SK-N-SH treated with all-trans-retinoic acid at 6 μM for 48 hours (cell line): ENCODE data around the gene DDX24.
"Not testable (repeated sequence)": the region's sequence is repeated elsewhere in the genome, so short reads cannot be mapped to it uniquely, and the experiment has no call there.

Experiments
- ARNTL ChIP-seq: fragments of 450-650 bp; formaldehyde crosslinking; IDR thresholded peaks from 2 replicates; pipeline ENCODE4 v1.5.0; 2020; ENCODE audit warnings: low read depth, mild to moderate bottlenecking, moderate library complexity, borderline replicate concordance
- GLIS3 ChIP-seq: fragments of 250-450 bp; sonication (Bioruptor Pico); IDR thresholded peaks from 2 replicates; pipeline ENCODE4 v1.5.0; 2020; ENCODE audit warnings: mild to moderate bottlenecking, moderate library complexity
- ISL1 ChIP-seq: fragments of 250-450 bp; sonication (Bioruptor Pico); IDR thresholded peaks from 2 replicates; pipeline ENCODE4 v2.1.2; 2022; ENCODE audit warnings: mild to moderate bottlenecking, moderate library complexity
- OSR1 ChIP-seq: fragments of 250-450 bp; sonication (Bioruptor Pico); IDR thresholded peaks from 2 replicates; pipeline ENCODE4 v1.8.0; 2022; ENCODE audit warnings: moderate library complexity, mild to moderate bottlenecking, inconsistent platforms
- RARB ChIP-seq: fragments of 250-450 bp; sonication (Bioruptor Pico); IDR thresholded peaks from 2 replicates; pipeline ENCODE4 v1.8.0; 2021; ENCODE audit warnings: mild to moderate bottlenecking, moderate library complexity
- TCF4 ChIP-seq: fragments of 250-450 bp; sonication (Bioruptor Pico); IDR thresholded peaks from 2 replicates; pipeline ENCODE4 v1.8.0; 2021; ENCODE audit warnings: mild to moderate bottlenecking, moderate library complexity, borderline replicate concordance
- ZC3H10 ChIP-seq: fragments of 250-450 bp; sonication (Bioruptor Pico); IDR thresholded peaks from 2 replicates; pipeline ENCODE4 v1.5.1; 2021; ENCODE audit warnings: mild to moderate bottlenecking, moderate library complexity
- ZFP3 ChIP-seq: fragments of 250-450 bp; sonication (Bioruptor Pico); IDR thresholded peaks from 2 replicates; pipeline ENCODE4 v1.5.0; 2020; ENCODE audit warnings: mild to moderate bottlenecking, moderate library complexity
- ZNF70 ChIP-seq: fragments of 450-650 bp; formaldehyde crosslinking; IDR thresholded peaks from 2 replicates; pipeline ENCODE4 v1.5.0; 2020; ENCODE audit warnings: mild to moderate bottlenecking, moderate library complexity
- TF ChIP-seq, protein P1 (sequence below): fragments of 250-450 bp; sonication (Bioruptor Pico); IDR thresholded peaks from 2 replicates; pipeline ENCODE4 v1.5.1; 2020; ENCODE audit warnings: low read depth, mild to moderate bottlenecking, moderate library complexity
- TF ChIP-seq, protein P2 (sequence below): fragments of 250-450 bp; sonication (Bioruptor Pico); IDR thresholded peaks from 2 replicates; pipeline ENCODE4 v1.8.0; 2020; ENCODE audit warnings: mild to moderate bottlenecking, moderate library complexity, borderline replicate concordance

DNA sequence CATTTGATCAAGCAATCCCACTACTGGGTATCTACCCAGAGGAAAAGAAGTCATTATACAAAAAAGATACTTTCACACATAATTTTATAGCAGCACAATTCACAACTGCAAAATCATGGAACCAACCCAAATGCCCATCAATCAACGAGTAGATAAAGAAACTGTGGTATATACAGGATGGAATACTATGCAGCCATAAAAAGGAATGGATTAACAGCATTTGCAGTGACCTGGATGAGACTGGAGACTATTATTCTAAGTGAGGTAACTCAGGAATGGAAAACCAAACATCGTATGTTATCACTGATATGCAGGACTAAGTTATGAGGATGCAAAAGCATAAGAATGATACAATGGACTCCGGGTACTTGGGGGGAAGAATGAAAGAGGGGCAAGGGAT is 8.9 kb downstream of the DDX24 start:
- not testable (repeated sequence) for TF ChIP-seq ARNTL (CRISPR knock-in tag); ZC3H10 (CRISPR knock-in tag); GLIS3 (CRISPR knock-in tag); RARB (CRISPR knock-in tag); ZNF70 (CRISPR knock-in tag); ZFP3 (CRISPR knock-in tag); OSR1; TCF4; ISL1 (CRISPR knock-in tag)
- TF ChIP-seq, protein P1, sequence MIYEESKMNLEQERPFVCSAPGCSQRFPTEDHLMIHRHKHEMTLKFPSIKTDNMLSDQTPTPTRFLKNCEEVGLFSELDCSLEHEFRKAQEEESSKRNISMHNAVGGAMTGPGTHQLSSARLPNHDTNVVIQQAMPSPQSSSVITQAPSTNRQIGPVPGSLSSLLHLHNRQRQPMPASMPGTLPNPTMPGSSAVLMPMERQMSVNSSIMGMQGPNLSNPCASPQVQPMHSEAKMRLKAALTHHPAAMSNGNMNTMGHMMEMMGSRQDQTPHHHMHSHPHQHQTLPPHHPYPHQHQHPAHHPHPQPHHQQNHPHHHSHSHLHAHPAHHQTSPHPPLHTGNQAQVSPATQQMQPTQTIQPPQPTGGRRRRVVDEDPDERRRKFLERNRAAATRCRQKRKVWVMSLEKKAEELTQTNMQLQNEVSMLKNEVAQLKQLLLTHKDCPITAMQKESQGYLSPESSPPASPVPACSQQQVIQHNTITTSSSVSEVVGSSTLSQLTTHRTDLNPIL (CRISPR knock-in tag) = not testable (repeated sequence)
- TF ChIP-seq, protein P2, sequence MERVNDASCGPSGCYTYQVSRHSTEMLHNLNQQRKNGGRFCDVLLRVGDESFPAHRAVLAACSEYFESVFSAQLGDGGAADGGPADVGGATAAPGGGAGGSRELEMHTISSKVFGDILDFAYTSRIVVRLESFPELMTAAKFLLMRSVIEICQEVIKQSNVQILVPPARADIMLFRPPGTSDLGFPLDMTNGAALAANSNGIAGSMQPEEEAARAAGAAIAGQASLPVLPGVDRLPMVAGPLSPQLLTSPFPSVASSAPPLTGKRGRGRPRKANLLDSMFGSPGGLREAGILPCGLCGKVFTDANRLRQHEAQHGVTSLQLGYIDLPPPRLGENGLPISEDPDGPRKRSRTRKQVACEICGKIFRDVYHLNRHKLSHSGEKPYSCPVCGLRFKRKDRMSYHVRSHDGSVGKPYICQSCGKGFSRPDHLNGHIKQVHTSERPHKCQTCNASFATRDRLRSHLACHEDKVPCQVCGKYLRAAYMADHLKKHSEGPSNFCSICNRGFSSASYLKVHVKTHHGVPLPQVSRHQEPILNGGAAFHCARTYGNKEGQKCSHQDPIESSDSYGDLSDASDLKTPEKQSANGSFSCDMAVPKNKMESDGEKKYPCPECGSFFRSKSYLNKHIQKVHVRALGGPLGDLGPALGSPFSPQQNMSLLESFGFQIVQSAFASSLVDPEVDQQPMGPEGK (CRISPR knock-in tag) = not testable (repeated sequence)
